PC-9 (cell line): ENCODE results near the gene DCLK2. TPM values are rescaled to one million over a fixed set of nuclear protein-coding genes. Genes with fewer than 3 reads are reported as not detected.

ENCODE experiments used
- BruUV-seq: library from RNA; stranded (reverse); fragments of 400-500 nt; replicated peaks from 2 replicates; lab custom pipeline; 2021; lab: Mats Ljungman, UMichigan
- CTCF ChIA-PET: fragments of 300-600 bp; sonication (Branson Sonifier 250); formaldehyde crosslinking; loops from one replicate; lab custom pipeline; 2022; ENCODE audit warnings: antibody characterized with exemption; lab: Charles Lee
- POLR2A ChIA-PET: fragments of 300-600 bp; sonication (Branson Sonifier 250); formaldehyde crosslinking; loops from one replicate; lab custom pipeline; 2022; ENCODE audit warnings: antibody characterized with exemption; ENCODE audit not compliant: unreplicated experiment; lab: Charles Lee
- DNase-seq, 2 experiments: peaks; one replicate each; pipeline versions ENCODE4 v3.0.0 to v3.0.0-alpha.2; 2015 to 2022; ENCODE audit warnings: mixed read lengths in 1 of 2
- H2AFZ ChIP-seq: fragments of 200-600 bp; sonication (generic); 2 replicates; pipeline ENCODE4 v1.8.1; 2017; ENCODE audit warnings: antibody characterized with exemption
- H3F3A ChIP-seq: fragments of 200-600 bp; sonication (generic); 2 replicates; pipeline ENCODE4 v1.8.1; 2017; ENCODE audit warnings: antibody characterized with exemption, mild to moderate bottlenecking, low read depth; ENCODE audit not compliant: insufficient read depth
- H3K27ac ChIP-seq: fragments of 200-600 bp; sonication (generic); 2 replicates; pipeline ENCODE4 v1.6.1; 2016; ENCODE audit warnings: mixed run types
- H3K27me3 ChIP-seq: fragments of 200-600 bp; sonication (generic); 2 replicates; pipeline ENCODE4 v1.6.1; 2016; ENCODE audit warnings: low read depth, mixed run types; ENCODE audit not compliant: insufficient read depth
- H3K36me3 ChIP-seq: fragments of 200-600 bp; sonication (generic); 2 replicates; pipeline ENCODE4 v1.6.1; 2016; ENCODE audit warnings: low read depth, mixed run types
- H3K4me1 ChIP-seq: fragments of 200-600 bp; sonication (generic); replicated peaks from 2 replicates; pipeline ENCODE4 v1.6.1; 2016; ENCODE audit warnings: mixed run types; ENCODE audit not compliant: insufficient read depth
- H3K4me2 ChIP-seq: fragments of 200-600 bp; sonication (generic); 2 replicates; pipeline ENCODE4 v1.6.1; 2017; ENCODE audit warnings: mixed run types
- H3K4me3 ChIP-seq: fragments of 200-600 bp; sonication (generic); 2 replicates; pipeline ENCODE4 v1.6.1; 2016; ENCODE audit warnings: mixed run types
- H3K79me2 ChIP-seq: fragments of 200-600 bp; sonication (generic); 2 replicates; pipeline ENCODE4 v1.6.1; 2017; ENCODE audit warnings: low read depth, mixed run types
- H3K9me2 ChIP-seq: fragments of 200-600 bp; sonication (generic); 2 replicates; pipeline ENCODE4 v1.8.1; 2017; ENCODE audit warnings: mild to moderate bottlenecking; ENCODE audit not compliant: insufficient read depth
- H3K9me3 ChIP-seq: fragments of 200-600 bp; sonication (generic); 2 replicates; pipeline ENCODE4 v1.8.1; 2016; ENCODE audit warnings: low read depth; ENCODE audit not compliant: insufficient read depth
- H4K20me1 ChIP-seq: fragments of 200-600 bp; sonication (generic); 2 replicates; pipeline ENCODE4 v1.8.1; 2017; ENCODE audit not compliant: insufficient read depth
- CTCF ChIP-seq: fragments of 200-600 bp; sonication (generic); conservative IDR thresholded peaks from 2 replicates; pipeline ENCODE4 v1.6.1; 2017; ENCODE audit warnings: mixed run types, antibody characterized with exemption, mild to moderate bottlenecking, moderate library complexity
- EZH2 ChIP-seq: fragments of 200-600 bp; sonication (generic); IDR thresholded peaks from 2 replicates; pipeline ENCODE4 v1.8.0; 2017; ENCODE audit warnings: antibody characterized with exemption, low read depth
- intact Hi-C: fragments of 100-400 bp; cut with micrococcal nuclease; formaldehyde crosslinking; loops from one replicate; pipeline ENCODE4 v1.10.0; 2022; ENCODE audit not compliant: unreplicated experiment
- total RNA-seq: library from RNA; stranded (reverse); gene quantifications from 2 replicates; pipeline ENCODE4 v1.2.3, GENCODE V29; 2021

DCLK2 gene
- total RNA-seq, 1 experiment from 2014 or later, result 0.41 TPM

DNA sequence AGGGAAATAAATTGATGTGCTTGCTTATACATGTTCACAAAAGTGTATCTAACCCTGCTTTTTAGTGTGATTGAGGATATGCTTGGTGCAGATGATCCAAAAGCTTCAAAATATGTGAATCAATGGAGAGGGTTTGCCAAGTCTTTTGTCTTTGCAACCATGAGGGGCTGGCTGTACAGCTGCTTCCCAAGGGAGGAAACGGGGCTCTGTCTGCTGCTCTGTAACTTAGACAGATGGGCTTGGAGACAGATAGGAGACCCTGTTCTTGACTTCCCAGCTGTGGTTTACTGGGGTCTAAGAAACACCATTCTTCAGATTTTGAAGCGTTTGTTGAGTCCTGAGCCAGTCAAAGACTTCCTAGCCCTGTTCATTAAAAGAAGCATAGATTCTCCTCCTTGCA is 152.3 kb downstream of the DCLK2 start:
- Histone ChIP-seq H3K27ac (no peak overlapping the region), H3K4me2 (no peak overlapping the region), H3K9me2 (no peaks in the 10 kb centered on the region), H4K20me1 (no peaks in the 10 kb centered on the region), H2AFZ (no peak overlapping the region), H3K4me3 (no peak overlapping the region), H3K4me1 (no peaks in the 10 kb centered on the region), H3K79me2 (no peaks in the 10 kb centered on the region), H3F3A (no peaks in the 10 kb centered on the region), H3K27me3 (no peaks in the 10 kb centered on the region), H3K9me3 (no peaks in the 10 kb centered on the region), H3K36me3 (no peaks in the 10 kb centered on the region)
- no peak for DNase-seq
- intact Hi-C loops, result no loop called here
- POLR2A ChIA-PET, result no interaction called here
- TF ChIP-seq EZH2 (no peak), CTCF (no peak)
- CTCF ChIA-PET, result no interaction called here
- no TSS peak for BruUV-seq

DNA sequence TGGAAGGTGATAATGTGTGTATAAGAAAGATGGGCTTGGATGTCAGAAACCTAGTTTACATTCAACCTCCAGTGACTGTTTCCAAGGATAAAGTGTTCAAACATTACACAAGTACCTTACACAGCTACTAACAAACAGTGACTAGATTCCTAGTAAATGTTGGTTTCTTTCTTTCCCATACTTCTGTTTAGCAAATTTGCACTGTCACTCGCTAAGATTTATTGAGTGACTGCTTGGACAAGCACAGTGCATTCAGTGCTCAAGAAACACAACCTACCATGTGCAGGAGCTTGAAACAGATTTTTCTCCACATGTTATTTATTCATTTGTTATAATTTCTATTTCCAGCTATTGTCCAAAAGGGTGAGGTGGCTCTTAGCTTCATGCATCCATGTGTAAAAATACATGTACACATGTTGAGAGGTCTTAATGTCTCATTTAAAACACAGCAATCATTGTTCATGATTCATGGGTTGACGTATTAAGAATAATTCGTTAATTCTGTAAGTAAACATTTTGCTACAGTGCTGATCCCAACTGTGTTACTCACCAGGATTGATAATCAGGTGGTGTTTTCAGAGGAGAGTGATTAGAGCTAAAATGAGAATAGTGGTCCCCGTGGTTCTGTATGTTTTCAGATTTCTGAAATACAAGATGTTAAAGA is 153.0 kb downstream of the DCLK2 start:
- H3K4me1 ChIP-seq, result no peaks in the 10 kb centered on the region
- H3K79me2 ChIP-seq, result no peaks in the 10 kb centered on the region
- H3K4me2 ChIP-seq, result no peak overlapping the region
- H3K36me3 ChIP-seq, result no peaks in the 10 kb centered on the region
- intact Hi-C loops, result no loop called here
- no peaks in the 10 kb centered on the region for H3K27me3 ChIP-seq
- no peaks in the 10 kb centered on the region for H3K9me3 ChIP-seq
- no peaks in the 10 kb centered on the region for H3F3A ChIP-seq
- no TSS peak for BruUV-seq
- ChIA-PET POLR2A (no interaction called here), CTCF (no interaction called here)
- H2AFZ ChIP-seq, result no peak overlapping the region
- no peaks in the 10 kb centered on the region for H3K9me2 ChIP-seq
- H4K20me1 ChIP-seq, result no peaks in the 10 kb centered on the region
- H3K27ac ChIP-seq, result no peak overlapping the region
- H3K4me3 ChIP-seq, result no peak overlapping the region
- no peak for TF ChIP-seq EZH2
- no peak for TF ChIP-seq CTCF
- DNase-seq, result no peak

GRCh38 chr4:150232029-150232428 is 153.8 kb downstream of the DCLK2 start:
- intact Hi-C loops, result no loop called here
- no peaks in the 10 kb centered on the region for H3K79me2 ChIP-seq
- TF ChIP-seq EZH2, result no peak
- no peak for TF ChIP-seq CTCF
- H4K20me1 ChIP-seq, result no peaks in the 10 kb centered on the region
- H3K27ac ChIP-seq, result no peak overlapping the region
- H3K4me1 ChIP-seq, result peaks cover 5% of the 10 kb centered on the region
- no peak for DNase-seq
- H3K36me3 ChIP-seq, result no peaks in the 10 kb centered on the region
- H3K4me2 ChIP-seq, result no peak overlapping the region
- no peaks in the 10 kb centered on the region for H3K9me3 ChIP-seq
- ChIA-PET POLR2A (no interaction called here), CTCF (no interaction called here)
- H3F3A ChIP-seq, result no peaks in the 10 kb centered on the region
- no peak overlapping the region for H2AFZ ChIP-seq
- H3K4me3 ChIP-seq, result no peak overlapping the region
- no peaks in the 10 kb centered on the region for H3K27me3 ChIP-seq
- H3K9me2 ChIP-seq, result no peaks in the 10 kb centered on the region
- BruUV-seq, result no TSS peak
